Hematopoietic multipotent progenitor cell treated with erythropoietin and hydrocortisone succinate and interleukin-3 and kit ligand, for 4 days (in vitro differentiated cells): ENCODE results near the gene ARFIP2.

Experiments
- DNase-seq: peaks from one replicate; pipeline ENCODE4 v3.0.0-alpha.2; 2015

Gene ARFIP2

DNA sequence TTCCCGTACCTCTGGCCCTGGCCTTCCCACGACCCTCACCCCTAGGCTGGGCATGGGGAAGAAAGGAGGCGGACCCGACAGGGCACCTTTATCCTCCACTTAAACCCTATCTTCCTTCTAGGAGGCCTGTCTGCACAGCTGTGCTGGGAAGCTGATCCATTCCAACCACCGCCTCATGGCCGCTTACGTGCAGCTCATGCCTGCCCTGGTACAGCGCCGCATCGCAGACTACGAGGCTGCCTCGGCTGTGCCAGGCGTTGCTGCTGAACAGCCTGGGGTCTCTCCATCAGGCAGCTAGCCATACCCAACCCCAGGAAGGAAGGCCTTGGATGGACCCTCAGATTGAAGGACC, 769 bp upstream of the ARFIP2 start:
- no peak for DNase-seq

DNA sequence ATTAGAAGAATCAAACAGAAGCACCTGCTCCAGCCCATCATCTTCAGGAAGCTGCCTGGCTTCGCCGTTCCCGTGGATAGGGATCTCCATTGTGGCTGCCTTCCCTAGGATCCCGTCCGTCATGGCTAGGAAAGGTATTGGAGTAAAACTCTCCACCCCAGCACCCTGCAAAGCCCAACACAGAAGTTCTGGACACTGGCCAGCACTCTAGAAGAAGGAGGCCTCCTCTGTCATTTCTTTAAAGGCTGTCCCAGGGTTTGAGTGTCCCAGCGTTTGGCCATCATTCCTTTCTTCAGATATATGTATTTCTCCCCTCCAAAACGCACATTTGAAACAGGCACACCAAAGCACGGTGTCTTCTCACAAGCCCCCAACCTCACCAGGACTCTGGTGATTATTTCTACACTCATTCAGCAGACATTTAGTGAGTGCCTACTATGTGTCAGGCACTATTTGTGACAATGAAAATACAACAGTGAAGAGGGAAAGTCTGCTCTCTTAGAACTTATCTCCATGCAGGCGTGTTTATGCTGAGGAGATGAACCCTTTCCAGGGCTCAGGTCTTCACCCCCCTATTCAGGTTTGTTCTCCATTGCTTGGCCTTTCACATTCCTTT, 724 bp downstream of the ARFIP2 start:
- peak; percentile 8 for DNase-seq

- peak; percentile 9 for DNase-seq
These were observed 4.6 kb downstream of the ARFIP2 start for GRCh38 chr11:6476571-6476970.

DNA sequence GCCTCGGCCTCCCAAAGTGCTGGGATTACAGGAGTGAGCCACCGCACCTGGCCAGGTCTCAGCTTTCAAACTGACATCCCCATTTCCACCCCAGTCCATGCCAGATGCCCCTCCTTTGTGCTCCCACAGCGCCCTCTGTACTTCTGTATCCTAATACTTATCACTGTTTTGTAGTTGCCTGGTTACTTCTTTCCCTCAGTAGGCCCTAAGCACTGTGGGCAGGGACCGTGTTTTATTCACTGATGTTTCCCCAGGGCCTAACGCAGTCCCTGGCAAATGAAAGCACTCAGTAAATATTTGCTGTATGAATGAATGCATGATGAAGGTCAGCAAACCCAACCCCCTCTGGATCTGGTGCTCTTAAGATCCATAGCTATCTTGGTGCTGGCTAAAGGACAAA, 5.2 kb downstream of the ARFIP2 start:
- DNase-seq, result peak; percentile 28

DNA sequence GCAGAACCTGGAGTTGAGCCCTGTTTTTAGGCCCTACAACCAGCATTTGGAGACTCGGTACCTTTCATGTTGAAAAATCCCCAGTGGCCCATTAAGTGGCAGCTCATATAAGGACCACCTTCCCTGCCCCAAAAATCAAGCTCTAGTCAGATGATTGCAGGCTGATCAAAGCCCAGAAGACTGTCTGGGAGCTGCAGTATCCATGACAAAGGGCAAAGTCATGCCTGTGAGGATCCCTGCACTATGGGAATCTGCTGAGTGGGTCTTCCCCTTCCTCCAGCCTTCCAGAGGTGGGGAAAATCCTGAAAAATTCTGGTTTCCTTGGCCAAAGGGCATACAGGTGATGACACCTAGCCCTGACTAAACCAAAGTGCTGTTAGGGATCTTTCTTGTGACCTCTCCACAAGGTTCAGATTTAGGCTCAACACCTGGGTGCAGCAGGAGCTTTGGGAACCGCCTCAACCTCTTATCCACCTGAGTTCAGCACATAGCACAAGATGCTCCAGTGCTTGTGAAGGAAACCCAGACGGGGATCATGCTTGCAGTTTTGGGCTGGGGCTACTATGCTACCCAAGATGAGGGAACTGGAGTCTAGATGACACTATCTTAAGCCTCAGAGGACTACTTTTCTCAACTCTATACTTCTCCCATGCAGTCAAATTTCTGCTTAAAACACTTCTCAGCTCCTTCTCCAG, 6.2 kb downstream of the ARFIP2 start:
- peak; percentile 14 for DNase-seq

DNA sequence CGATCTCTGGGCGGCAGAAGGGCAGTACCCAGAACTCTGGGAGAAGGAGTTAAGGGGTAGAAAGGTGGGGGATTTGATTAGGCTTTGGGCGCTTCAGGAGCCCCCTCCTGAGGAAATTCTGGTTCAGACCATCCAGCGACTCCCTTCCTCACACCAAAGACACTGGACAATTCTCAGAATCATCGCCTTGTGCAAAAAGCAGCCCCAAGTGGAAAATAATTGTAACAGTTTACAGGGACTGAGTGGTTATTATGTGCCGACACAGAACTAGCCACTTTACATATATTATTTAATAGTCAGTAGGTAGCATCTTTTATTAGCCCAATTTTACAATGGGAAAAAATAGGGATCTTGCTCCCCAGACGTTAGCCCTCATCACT, 6.7 kb downstream of the ARFIP2 start:
- peak; percentile 27 for DNase-seq

DNA sequence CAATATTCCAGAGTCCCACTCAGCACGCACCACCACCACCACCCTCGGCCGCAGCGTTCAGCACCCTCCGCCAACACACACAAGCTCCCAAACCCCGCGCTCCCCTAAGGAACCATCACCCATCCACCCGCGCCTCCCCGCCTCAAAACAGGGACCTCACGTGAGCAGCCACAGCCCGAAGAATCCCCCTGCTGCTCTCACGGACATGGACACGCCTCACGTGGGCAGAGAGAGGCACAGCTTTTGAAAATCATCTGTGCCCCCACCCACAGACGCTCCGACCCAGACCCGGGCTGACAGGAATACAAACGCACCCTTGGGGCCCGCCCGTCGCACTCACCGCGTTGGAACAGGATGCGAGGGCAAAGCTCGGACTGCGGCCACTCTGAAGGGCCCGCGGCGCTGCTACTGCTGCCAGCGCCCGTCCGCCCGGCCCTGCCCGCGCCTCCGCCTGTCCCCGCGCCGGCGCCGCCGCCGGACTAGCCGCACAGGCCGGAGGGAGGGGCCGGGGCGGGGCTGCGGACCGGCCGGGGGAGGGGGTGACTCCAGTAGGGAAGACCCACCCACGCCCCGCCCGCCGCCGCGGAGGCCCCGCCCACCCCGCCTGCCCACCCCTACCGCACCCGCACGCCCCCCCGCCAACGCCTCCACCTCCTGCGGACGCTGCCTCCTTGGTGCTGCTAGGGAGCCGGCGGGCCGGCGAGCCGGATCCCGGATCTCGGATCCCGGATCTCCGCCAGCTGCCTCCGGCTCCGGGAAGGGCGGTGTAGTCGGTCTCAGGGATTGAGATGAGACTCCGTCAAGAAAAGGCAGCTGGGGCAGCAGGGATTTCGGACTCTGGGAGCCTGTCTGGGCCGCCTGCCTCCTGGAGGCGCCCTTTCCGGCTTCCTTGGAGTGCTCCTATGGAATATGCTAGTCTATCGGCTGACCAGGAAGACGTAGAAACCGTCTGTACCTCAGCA, 7.4 kb downstream of the ARFIP2 start, which contains the start of gene TRIM3:
TRIM3 (minus strand) TSS at position 491 of the 962 bp plus-strand sequence. CDS start 8,246 bp downstream, outside the sequence.
- peak; percentile 88 for DNase-seq

GRCh38 chr11:6472934-6473333, 8.2 kb downstream of the ARFIP2 start:
- no peak for DNase-seq

- no peak for DNase-seq
These were observed 11.5 kb downstream of the ARFIP2 start for GRCh38 chr11:6469599-6469998.

GRCh38 chr11:6468712-6469495, 12.2 kb downstream of the ARFIP2 start:
- DNase-seq, result peak; percentile 92

- DNase-seq, result no peak
These were observed 22.1 kb downstream of the ARFIP2 start for GRCh38 chr11:6459099-6459450.

DNA sequence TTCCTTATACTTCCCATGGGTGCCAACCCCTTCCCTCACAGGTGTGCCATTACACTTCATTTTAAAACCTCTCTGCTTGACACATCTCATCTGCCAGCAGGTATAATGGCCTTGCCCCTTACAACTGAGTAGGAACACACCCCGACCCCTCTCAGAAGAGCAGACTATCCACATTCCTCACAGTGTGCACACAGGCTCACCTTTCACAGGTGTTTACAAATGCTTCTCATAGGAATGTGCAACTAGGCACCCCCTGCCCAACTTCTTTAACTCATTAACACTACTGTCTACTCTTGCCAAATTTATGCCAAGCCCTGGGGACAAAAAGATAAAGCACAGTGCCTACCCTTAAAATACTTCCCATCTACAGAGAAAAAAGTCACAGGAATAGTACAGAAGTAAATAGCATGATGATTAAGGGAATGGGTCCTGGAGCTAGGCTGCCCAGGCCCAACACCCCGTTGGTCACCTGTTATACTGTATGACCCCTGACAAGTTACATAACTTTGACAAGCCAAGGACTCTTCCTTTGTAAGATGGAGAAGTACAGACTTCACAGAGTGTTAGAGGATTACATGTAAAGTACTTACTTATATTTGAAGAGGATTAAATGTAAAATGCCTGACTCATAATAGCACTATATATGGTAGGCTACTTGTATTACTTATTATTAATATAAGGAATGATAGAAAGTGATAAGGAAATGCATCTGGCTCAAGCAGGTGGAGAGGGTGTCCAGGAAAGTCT, 22.6 kb downstream of the ARFIP2 start:
- no peak for DNase-seq

DNA sequence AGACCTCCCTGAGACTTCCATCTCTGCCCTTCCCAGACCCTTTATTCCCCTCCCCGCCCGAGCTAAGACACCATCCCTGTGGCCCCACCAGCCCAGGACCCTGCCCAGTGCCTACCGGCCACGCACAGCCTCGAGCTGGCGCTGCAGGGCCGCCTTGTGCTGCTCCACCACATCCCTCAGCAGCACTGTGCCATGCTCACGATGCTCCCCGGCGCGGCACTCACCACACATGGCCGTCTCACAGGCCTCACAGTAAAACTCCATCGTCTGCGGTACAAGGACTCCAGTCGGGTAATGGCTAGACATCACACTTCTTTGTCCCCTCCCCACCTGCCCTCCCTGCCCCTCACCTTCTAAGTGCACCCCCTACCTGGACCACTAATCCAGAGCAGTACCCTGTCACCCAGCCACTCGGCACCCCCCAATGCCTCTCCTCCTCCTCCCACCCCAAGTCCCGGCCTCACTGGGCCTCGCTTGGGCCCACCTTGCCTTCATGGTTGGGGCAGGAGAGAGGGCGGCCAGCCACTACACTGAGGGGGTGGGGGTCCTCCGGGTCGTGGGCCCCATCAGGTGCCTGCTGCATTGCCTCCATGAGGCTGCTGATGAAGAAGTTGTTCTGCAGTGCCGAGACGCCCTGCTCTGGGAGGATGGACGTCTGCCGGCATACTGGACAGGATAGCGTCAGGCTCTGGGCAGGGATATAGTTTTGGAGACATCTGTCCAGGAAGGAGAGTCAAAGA, 23.4 kb downstream of the ARFIP2 start:
- DNase-seq, result no peak

- DNase-seq, result no peak
These were observed 24.6 kb downstream of the ARFIP2 start for GRCh38 chr11:6456361-6457073.

DNA sequence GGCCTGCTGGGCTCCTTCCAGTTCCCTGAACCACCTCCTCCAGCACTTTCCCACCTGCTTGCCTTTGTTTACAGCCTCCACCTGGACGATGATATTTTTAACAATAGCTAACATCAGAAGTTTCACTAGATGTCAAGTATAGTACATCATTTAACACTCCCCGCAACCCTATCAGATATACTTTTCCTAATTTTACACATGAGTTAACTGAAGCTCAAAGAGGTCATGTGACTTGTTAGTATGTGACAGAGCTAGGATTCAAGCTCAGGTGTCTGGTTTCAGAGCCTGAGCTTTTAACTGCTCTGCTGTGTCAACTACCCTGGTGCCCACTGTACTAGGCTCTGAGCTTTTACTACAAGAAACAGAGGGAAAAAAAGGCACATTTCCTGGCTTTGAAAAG, 26.1 kb downstream of the ARFIP2 start:
- DNase-seq, result no peak

- no peak for DNase-seq
These were observed 28.0 kb downstream of the ARFIP2 start for GRCh38 chr11:6453152-6453551.

- no peak for DNase-seq
These were observed 28.9 kb downstream of the ARFIP2 start for GRCh38 chr11:6452219-6452618.

- DNase-seq, result no peak
These were observed 32.6 kb downstream of the ARFIP2 start for GRCh38 chr11:6448574-6448973.

DNA sequence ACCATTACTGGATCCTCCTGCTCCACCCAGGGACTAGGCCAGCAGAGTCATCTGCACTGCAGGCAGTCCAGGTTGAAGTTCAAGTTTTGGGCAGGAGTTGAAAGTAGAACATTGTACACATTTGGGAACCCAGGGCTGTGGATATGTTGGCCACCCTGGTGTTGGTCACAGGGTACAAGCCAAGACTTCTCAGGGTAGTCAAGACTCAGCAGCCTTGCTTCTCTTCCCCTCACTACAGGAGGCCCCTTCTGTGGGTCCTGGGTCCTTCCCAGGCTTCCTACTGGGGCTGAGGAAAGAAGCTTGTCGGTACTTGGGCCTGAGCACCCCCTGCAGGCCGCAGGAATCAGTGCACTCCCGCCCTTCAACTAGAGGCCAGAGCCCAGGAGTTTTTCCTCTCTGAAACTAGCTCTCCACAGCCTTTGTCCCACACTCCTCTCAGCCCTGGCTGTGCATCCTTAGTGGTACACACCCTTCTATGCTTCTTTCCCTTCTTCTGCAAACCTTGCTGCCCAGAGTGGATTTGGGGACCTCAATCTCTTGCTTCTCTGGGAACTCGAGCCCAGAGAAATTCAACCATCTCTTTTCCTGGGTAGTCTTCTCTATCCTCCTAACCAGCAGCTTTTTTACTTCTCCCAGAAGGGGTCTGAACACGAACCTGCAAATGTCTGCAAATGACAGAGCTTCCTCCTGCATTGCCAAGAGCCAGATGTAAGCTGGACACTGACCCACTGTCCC, 37.7 kb downstream of the ARFIP2 start:
- peak; percentile 78 for DNase-seq

DNA sequence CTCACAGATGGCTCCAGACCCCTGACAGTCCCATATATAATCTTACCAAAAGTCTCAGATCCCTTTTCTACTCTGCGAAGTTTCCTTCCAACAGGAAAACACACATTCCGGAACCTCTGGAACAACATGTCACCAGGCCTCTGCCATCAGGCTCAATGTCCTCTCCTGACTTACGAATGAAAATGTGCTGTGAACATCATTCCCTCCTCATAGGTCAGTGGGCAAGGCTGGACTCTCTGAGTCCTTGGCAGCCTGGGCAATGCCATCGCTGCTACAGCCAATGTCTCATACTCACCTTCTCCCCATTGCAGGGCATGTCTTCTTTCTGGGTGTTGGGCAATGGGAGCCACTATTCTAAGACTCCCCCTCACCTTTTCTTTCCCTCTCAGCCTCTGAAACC, 38.7 kb downstream of the ARFIP2 start:
- no peak for DNase-seq
